GM12874 (cell line): ENCODE results near the gene ARPP21.

ENCODE experiments used
- TF ChIP-seq, protein P1 (sequence below): IDR thresholded peaks from 2 replicates; pipeline ENCODE4 v1.5.1; 2011; ENCODE audit warnings: low read depth, mild to moderate bottlenecking, control low read depth, low read length, moderate library complexity; ENCODE audit not compliant: insufficient read depth

ARPP21 gene

DNA sequence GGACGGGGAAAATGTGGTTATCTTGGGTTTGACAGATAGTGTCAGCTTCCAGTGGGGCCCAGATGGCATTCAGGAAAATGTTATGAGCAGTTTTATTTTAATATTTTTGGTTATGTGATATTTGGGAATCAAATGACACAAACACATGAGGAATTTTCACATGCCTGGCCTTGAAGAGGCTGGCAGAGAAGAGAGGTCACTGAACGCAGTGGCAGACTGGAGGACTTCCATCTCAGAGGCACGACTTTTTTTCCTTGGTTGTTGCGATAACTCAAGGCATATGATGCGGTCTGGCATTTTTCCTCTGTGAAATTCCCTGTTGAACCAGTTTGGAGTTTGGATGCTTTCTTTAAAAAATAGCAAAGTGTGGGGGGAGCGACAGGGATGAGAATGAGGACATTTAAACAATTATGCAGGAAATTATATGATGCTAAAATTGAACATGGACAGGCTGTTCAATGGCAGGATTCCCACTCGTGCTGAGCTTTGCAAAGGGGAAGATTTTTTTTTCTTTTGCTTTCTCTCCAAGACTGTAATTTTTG lies 36.9 kb upstream of the ARPP21 start:
- TF ChIP-seq, protein P1, sequence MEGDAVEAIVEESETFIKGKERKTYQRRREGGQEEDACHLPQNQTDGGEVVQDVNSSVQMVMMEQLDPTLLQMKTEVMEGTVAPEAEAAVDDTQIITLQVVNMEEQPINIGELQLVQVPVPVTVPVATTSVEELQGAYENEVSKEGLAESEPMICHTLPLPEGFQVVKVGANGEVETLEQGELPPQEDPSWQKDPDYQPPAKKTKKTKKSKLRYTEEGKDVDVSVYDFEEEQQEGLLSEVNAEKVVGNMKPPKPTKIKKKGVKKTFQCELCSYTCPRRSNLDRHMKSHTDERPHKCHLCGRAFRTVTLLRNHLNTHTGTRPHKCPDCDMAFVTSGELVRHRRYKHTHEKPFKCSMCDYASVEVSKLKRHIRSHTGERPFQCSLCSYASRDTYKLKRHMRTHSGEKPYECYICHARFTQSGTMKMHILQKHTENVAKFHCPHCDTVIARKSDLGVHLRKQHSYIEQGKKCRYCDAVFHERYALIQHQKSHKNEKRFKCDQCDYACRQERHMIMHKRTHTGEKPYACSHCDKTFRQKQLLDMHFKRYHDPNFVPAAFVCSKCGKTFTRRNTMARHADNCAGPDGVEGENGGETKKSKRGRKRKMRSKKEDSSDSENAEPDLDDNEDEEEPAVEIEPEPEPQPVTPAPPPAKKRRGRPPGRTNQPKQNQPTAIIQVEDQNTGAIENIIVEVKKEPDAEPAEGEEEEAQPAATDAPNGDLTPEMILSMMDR, result no peak

DNA sequence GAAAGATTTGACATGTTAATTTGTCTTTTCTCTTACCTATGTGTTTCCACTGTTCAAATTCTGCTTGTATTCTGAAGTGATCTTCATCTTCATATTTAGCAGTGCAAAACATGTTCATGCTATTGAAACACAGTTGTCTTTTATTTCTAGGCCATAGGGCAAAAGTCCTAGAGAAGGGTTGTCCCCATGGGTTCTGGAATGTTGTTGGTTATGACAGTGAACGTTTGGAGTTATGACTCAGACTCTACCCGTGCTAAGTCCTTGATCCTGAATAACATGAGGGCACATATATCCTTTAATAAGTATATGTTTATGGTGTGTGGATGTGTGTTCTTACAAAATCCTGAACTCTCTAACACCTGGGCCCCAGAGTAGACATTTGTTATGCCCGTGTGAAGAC lies 23.0 kb upstream of the ARPP21 start:
- TF ChIP-seq, protein P1, result no peak

DNA sequence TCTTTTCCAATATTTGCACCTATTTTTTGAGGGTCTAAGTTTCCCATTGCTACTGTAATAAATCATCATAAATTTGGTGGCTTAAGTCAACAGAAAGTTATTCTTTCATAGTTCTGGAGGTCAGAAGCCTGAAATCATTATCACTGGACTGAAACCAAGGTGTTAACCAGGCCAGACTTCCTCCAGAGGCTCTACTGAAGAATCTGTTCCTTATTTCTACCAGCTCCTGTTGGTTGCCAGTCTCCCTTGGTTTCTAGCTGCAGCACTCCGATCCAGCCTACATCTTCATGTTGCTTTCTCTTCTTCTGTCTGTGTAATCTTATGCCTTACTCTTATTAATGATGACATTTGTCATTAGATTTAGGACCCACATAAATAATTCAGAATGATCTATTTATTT lies 22.0 kb upstream of the ARPP21 start:
- TF ChIP-seq, protein P1, result no peak

DNA sequence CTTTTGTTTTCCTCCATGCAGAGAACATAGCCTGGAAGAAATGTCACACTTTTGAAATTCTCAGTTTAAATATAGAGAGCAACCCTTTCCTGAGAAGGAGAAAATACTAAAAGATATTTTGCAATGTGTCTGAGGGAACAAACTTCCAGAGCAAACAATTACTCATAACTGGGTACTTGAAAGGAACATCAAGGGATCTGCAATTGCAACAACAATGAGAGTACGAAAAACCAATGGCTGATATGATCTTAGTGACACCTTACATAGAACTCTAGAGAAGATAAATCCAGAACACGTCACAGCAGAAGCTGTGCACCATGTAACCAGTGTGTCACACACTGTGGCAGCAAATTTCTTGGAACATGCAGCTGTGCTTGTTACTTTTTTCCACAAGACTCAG lies 14.6 kb upstream of the ARPP21 start:
- TF ChIP-seq, protein P1, result no peak

DNA sequence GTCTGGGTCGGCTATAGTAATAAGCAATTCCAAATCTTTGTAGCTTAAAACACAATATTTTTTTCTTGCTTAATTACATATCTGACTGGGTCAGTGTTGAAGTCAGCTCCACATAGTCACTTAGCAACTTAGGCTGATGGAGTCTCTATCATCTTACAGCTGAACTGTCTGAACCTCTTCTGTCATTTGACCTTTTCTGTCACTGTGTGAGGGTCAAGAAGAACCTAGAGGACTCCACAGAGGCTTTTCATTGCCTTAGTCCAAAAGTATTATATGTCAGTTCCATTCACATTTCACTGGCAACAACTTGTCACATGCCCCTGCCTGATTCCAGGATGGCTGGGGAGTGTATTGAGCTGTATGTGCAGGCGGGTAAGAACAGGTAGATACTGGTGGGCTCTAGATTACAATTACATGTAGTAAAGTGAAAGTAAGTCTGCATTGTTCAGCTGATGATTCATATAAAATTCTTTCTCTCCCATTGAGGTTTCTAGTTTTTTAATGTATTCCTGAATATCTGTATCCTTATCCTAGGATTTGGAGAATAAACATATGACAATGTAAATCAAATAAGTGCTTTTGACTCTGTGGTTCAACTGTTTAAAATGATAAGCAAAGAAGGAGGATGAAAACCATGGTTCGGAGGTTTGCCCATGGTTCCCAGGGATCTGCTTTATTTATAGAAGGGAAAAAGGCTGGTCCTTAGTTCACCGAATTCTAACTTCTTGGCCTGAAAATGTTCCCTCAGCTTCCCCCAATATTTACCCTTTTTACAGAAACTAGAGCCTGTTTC lies 5.8 kb upstream of the ARPP21 start:
- TF ChIP-seq, protein P1, result no peak

DNA sequence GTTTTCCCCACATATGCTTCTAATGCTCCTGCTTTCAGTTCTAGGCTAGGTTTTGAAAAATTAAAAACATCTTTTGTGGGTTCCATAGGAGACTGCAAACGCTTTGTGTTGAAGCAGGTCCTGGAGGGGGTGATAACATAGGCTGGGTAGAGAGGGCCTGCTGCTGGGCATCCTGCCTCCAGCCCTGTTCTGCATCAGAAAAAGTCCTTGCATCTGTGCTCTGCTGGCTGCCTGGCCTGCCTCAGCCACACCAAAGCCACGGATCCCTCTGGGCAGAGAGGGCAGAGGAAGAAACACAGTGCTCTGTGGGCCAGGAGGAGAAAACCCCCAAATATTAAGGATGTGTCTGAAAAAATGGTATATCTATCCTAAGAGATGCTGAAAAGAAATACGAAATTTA lies 3.9 kb upstream of the ARPP21 start:
- TF ChIP-seq, protein P1, result no peak

DNA sequence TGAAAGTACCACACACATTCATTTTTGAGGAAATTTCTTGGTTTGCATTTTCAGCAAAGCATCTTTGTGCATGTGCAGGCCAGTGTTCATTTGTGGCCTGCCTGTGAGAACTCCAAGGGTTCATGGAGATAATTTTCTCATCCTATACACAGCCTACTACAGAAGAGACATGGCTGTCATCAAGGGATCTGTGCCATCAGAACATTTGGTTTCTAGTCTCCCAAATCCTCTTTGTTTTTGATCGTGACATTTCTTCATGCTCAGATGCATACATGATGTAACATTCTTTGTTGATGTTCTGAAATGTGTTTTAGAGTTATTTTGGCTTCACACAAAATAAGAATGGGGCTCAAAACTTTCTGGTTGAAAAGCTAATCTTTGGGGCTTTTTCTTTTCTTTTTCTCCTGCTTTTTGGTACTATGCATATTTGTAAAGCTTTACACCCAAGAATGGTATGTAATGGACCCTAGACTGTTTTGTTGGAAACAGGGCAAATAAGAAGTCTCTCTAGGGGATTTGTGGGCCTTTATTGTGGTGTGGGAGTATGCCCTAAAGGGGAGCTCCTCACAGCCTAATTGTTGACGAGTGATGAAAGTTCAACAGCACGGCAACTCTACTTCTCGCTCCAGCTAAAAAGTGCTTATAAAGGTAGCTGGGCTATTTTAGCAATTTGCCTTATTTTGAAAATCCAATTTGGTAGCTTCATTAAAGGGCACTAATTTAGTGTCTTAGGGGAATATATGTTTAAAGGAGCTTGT lies 3.2 kb upstream of the ARPP21 start:
- TF ChIP-seq, protein P1, result no peak
